Measurements from ENCODE around the gene RFX2.

DNA sequence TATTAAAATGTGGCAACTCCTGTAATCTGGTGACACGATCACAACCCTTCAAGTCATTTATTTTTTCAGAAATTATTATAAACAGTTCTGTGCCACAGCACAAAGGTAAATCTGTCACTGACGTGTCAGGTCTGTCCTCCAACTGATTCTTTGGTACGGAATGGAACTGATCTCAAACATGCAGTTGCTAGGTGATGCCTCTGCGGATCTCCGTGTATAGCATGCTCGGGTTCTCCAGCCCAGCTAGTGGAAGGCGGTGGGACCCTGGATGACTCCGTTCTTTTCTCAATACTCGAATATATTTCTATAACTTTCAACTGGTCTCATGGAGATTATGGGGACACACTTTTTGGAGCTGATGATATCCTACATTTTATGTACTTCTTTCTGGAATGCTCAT, 143.4 kb downstream of the RFX2 start:
- TF ChIP-seq, protein P1, sequence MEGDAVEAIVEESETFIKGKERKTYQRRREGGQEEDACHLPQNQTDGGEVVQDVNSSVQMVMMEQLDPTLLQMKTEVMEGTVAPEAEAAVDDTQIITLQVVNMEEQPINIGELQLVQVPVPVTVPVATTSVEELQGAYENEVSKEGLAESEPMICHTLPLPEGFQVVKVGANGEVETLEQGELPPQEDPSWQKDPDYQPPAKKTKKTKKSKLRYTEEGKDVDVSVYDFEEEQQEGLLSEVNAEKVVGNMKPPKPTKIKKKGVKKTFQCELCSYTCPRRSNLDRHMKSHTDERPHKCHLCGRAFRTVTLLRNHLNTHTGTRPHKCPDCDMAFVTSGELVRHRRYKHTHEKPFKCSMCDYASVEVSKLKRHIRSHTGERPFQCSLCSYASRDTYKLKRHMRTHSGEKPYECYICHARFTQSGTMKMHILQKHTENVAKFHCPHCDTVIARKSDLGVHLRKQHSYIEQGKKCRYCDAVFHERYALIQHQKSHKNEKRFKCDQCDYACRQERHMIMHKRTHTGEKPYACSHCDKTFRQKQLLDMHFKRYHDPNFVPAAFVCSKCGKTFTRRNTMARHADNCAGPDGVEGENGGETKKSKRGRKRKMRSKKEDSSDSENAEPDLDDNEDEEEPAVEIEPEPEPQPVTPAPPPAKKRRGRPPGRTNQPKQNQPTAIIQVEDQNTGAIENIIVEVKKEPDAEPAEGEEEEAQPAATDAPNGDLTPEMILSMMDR (conservative IDR thresholded peaks at IDR 0.05; ENCODE audit: low read length), result no peak
- no peak for TF ChIP-seq EZH2phosphoT487 (IDR thresholded peaks at IDR 0.05; ENCODE audit: borderline replicate concordance)

All from Loucy (cell line).